Right ventricle myocardium superior (tissue), 1 donor: ENCODE data around the gene CDC73. TPM values are rescaled to one million over a fixed set of nuclear protein-coding genes. Genes with fewer than 3 reads are reported as not detected.

Experiments used
- ATAC-seq: fragments of 200-7000 bp; cut with Tn5 transposase; one replicate; pipeline ENCODE4 v1.9.1; 2020; ENCODE audit warnings: mild to moderate bottlenecking; ENCODE audit not compliant: poor library complexity
- DNase-seq: peaks from one replicate; pipeline ENCODE4 v3.0.0-alpha.2; 2020
- intact Hi-C: fragments of 100-400 bp; cut with DNase I; formaldehyde crosslinking; loops from one replicate; pipeline ENCODE4 v1.11.2; 2022
- long read RNA-seq: library from polyadenylated mRNA; unstranded; transcript quantifications from one replicate; pipeline ENCODE4 v2.0.0, GENCODE V29; 2021
- total RNA-seq: library from RNA; stranded (reverse); fragmentation: NEBNext Ultra II Directional; extraction: Animal tissue kit (Norgen Biotek cat#: 25700); gene quantifications from one replicate; pipeline ENCODE4 v1.2.1, GENCODE V29; 2021
- donor health status: DM: no; HTN: yes; CAD: no; lungs with severe emphysema.

Gene CDC73
- total RNA-seq, result 52.9 TPM
- long read RNA-seq, full-length matches to known transcripts, result 57 of 102 reads
- long read RNA-seq, partial matches to known transcripts, result 37 of 102 reads
- long read RNA-seq, other reads (novel, unspliced or antisense), result 8 of 102 reads

DNA sequence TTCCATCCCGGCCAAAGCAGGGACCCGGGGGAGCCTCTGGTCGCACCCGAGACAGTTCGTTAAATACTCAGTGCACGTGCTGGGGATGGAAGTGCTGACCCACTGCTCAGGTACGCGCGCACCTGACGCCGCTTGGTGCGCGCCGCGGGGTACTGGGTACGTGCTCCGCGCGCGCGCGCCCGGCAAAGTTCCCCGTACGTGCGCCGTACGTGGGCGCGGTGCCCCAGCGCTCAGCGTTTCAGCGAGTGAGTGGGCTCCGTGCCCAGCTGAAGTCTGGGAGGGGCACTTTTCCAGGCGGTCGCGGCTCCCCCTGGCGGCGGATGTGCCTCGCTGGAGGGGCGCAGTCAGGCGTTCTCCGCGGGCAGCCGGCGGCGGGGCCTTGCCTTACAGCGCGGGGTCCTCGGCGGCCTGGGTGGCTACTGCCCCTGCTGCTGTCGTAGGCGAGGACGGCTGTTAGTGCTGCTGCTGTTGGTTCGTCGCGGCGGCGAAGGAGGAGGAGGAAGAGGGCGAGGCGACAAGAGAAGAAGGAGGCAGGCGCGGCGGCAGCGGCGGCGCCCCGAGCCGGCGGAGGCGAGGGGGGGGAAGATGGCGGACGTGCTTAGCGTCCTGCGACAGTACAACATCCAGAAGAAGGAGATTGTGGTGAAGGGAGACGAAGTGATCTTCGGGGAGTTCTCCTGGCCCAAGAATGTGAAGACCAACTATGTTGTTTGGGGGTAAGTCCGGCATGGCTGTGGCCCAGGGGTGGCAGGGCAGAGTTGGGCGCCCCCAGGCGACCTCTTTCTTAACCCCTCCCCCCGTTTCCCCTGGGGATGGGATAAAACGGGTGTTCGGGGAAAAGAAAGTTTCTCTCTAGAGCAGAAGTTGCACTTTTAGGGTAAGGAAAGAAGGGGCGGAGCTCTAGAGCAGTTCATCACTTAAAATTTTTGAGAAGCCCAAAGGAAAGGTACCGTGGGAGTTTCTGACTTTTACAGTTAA lies at the start of gene CDC73:
CDC73 (plus strand) TSS at position 416 of the 978 bp plus-strand sequence; CDS start at position 586, 170 bp downstream.
- ATAC-seq, result peak; percentile 99
- peak; percentile 99 for DNase-seq
- intact Hi-C loops, result loop anchor here (10.0 kb wide), 2 partner anchors 57 to 647 kb away; no protein-coding TSS in a partner anchor

DNA sequence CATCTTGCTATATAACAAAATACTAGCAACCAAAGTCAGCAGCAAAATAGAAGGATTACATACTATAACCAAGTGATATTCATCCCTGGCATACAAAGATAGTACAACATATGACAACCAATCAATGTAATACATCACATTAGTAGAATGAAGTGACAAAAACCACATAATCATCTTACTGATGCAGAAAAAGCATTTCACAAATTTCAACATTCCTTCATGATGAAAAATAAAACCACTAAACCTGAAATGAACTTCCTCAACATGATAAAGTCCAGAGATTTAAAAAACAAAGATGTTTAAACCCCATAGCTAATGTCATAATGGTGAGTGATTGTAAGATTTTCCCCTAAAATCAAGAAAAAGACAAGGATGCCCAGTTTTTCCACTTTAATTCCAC lies 43.8 kb upstream of the CDC73 start:
- DNase-seq (no peak), ATAC-seq (no peak)
- intact Hi-C loops, result no loop called here

DNA sequence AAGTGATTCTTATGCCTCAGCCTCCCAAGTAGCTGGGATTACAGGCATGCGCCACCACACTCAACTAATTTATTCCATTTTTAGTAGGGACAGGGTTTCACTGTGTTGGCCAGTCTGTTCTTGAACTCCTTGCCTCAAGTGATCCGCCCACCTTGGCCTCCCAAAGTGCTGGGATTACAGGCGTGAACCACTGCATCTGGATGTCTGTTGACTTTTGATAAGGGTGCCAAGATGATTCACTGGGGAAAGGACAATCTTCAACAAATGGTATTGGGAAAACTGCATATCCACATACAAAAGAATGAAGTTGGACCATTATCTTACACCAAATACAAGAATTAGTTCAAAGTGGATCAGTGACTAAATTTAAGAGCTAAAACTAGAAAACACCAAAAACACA lies 42.6 kb upstream of the CDC73 start:
- DNase-seq, result no peak
- ATAC-seq, result no peak
- intact Hi-C loops, result no loop called here

- no peak for ATAC-seq
- intact Hi-C loops, result no loop called here
- no peak for DNase-seq
Observed at GRCh38 chr1:193083365-193084088, 38.3 kb upstream of the CDC73 start.

DNA sequence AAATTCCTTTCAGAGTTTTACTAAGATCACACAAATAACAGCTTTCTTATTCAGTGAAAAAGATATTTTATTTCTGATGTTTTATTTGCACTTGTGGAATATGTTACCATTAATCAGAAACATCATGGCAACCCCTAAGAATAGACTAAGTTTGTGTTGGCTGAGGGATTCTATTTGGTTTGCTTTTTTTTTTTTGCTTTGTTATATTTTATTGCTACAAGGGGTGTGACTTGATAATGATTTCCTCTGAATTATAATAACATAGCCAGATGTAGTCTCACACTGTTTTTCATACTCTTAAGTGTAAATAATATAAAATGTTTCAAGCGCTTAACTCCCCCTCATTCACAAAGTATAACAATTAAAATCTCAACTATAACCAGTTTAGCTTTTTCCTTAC lies 36.6 kb upstream of the CDC73 start:
- intact Hi-C loops, result no loop called here
- ATAC-seq, result no peak
- no peak for DNase-seq

- ATAC-seq (no peak), DNase-seq (no peak)
- intact Hi-C loops, result no loop called here
Observed at GRCh38 chr1:193086342-193086741, 35.5 kb upstream of the CDC73 start.

- intact Hi-C loops, result no loop called here
- ATAC-seq, result peak; percentile 27
Observed at GRCh38 chr1:193087893-193088292, 33.9 kb upstream of the CDC73 start.

DNA sequence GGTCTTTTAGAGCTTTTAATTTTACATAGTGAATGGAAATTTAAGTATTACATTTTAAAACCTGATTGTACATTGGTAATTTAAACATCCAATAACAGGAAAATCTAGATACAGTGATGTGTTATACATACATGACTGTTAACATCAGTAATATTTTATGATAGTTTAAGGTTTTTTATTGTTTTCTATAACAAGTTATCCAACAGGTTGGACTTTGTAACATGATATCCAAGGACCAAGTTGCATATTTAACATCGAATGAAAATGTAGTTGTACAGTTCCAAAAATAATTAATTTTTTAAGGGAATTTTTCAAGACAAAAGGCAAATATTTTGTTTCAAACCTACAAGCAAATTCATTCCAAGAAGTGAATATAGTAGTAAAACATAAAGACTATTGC lies 31.0 kb upstream of the CDC73 start:
- no peak for ATAC-seq
- DNase-seq, result no peak
- intact Hi-C loops, result no loop called here

More at GRCh38 chr1:193087893-193088292, 33.9 kb upstream of the CDC73 start:
- DNase-seq, result no peak

GRCh38 chr1:193094112-193094511 lies 27.7 kb upstream of the CDC73 start:
- intact Hi-C loops, result no loop called here
- DNase-seq (no peak), ATAC-seq (no peak)

GRCh38 chr1:193102662-193103061 lies 19.2 kb upstream of the CDC73 start:
- intact Hi-C loops, result no loop called here
- no peak for ATAC-seq
- DNase-seq, result no peak

DNA sequence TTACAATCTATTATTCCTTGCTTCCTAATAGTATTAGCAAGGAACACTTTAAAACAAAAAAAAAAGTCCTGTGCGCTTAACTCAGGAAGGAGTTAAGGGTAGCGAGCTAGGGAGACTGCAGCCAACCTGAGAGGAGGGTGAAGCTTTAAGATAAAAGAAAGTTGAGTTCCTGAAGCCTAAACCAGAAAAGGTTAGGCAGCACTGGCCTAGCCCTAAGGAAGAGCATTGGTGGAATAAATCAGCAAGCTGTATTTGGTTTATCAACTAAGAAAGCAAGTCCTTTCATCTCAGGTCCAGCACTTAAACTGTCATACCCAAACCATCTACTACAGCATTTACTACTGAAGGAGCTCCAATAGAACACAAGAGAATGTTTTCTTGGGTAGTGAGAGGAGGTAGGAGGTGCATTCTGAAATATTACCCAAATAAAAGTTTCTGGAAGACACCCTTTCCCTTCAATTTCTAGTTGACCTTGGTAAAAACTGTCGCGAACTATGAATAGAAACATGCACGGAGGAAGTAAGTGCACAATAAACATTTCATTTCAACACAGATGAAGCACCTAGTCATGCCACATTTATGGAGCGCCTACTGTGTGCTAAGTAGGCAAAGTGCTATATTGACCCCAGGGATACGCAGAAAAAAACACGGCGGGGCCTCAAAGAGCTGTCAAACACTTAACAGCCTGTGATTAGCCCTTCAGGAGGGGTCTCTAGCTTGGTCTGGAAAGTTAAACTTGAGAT lies 17.9 kb upstream of the CDC73 start:
- no peak for DNase-seq
- no peak for ATAC-seq
- intact Hi-C loops, result no loop called here

DNA sequence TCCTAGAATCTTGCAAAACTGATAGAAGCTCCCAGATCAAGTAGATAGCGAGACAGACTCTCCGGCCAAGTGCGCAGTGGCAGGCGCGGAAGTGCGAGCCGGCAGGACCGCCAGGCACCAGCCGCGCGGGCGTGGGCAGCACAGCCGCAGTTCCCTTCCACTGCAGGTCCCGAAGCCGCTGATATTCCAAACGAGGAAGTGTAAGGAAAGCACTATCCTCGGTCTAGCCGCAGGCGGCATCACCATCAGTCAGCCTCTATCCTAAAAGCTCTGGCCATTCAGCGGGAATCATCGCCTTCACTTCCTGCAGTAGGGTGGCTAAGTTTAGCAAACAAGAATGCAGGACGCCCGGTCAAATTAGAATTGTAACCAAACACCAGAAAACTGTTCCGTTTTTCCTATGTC lies 17.3 kb upstream of the CDC73 start:
- ATAC-seq, result peak; percentile 69
- intact Hi-C loops, result no loop called here
- peak; percentile 73 for DNase-seq

DNA sequence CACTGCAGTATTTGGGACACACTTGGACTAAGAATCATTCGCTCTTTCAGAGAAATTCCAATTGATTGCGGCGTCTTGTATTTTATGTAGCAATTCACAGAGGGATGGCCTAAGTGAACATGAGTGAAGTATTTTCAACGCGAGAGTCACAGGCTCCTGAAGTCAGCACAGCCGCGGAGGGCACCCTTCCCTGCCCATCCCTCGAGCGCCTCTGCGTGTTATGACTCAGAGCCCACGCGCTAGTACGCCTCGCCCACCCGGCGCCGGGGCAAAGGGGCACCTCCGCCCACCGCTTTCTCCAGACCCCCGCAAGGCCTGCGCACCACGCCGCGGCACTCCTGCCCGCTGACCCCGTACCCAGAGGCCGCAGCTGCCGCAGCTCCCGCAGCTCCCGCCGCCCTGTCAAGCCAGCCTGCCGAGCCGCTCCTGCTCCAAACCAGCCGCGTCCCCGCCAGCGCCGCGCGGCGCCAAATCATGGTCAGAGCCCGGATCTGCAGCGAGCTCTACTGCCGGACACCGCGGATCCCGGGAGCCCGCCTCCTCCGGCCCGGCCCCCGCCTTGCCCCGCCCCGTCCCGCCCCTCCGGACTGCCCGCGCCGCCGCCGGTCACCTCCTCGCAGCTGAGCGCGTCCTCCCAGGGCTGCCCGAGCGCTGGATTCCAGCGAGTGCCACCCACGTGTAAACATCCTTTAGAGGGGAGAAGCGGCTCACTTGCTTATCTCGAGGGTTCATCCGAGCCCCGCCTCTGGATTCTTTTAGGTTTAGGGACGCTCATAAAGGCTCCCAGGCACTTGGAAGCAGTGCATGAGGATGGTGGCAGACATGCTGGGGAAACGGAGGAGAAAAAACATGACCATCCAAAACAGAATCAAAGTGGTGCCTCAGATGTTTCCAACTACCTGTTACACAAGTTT lies 16.7 kb upstream of the CDC73 start, which contains the start of gene GLRX2:
GLRX2 (minus strand) TSS at position 508 of the 914 bp plus-strand sequence; CDS start at position 476, 32 bp downstream.
- ATAC-seq, result peak; percentile 99
- peak; percentile 91 for DNase-seq
- intact Hi-C loops, result no loop called here

- intact Hi-C loops, result no loop called here
- no peak for ATAC-seq
- no peak for DNase-seq
Observed at GRCh38 chr1:193105821-193106177, 16.0 kb upstream of the CDC73 start.

DNA sequence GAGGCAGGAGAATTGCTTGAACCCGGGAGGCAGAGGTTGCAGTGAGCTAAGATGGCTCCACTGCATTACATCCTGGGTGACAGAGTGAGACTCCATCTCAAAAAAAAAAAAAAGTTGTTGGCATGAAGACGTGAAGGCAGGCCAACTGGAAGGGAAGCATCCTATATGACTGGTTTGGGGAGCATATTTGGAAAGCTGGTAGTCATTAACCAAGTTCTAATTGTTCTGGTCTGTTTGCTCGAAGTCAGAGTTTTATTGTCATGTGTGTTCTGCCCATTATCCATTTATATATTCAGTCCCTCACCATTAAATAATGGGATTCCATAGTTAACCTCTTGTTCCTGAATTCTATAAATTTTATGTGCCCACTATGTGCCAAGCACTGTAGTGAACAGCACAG lies 13.4 kb upstream of the CDC73 start:
- DNase-seq (no peak), ATAC-seq (no peak)
- intact Hi-C loops, result no loop called here

- intact Hi-C loops, result no loop called here
- no peak for ATAC-seq
Observed at GRCh38 chr1:193109619-193110018, 12.2 kb upstream of the CDC73 start.

GRCh38 chr1:193110246-193110645 lies 11.6 kb upstream of the CDC73 start:
- intact Hi-C loops, result no loop called here
- ATAC-seq, result no peak

More at GRCh38 chr1:193109619-193110018, 12.2 kb upstream of the CDC73 start:
- no peak for DNase-seq

GRCh38 chr1:193110864-193111263 lies 11.0 kb upstream of the CDC73 start:
- intact Hi-C loops, result no loop called here
- ATAC-seq (no peak), DNase-seq (no peak)

More at GRCh38 chr1:193110246-193110645, 11.6 kb upstream of the CDC73 start:
- DNase-seq, result no peak
